ENCODE measurements around the gene ARID3B.
"Not testable (repeated sequence)": the region's sequence is repeated elsewhere in the genome, so short reads cannot be mapped to it uniquely, and the experiment has no call there.

The ARID3B gene

GRCh38 chr15:74535388-74536084, 5.5 kb upstream of the ARID3B start:
- peak; percentile 28 for DNase-seq (ENCODE audit: low spot score)

- no peak for DNase-seq (ENCODE audit: low spot score)
These were observed 3.3 kb upstream of the ARID3B start for GRCh38 chr15:74537736-74538135.

- not testable (repeated sequence) for DNase-seq (ENCODE audit: low spot score)
These were observed 1.5 kb upstream of the ARID3B start for GRCh38 chr15:74539521-74539920.

GRCh38 chr15:74540161-74540760, 759 bp upstream of the ARID3B start:
- DNase-seq (ENCODE audit: low spot score), result no peak

GRCh38 chr15:74541494-74542165, 610 bp downstream of the ARID3B start:
- peak; percentile 72 for DNase-seq (ENCODE audit: low spot score)

- no peak for DNase-seq (ENCODE audit: low spot score)
These were observed 1.4 kb downstream of the ARID3B start for GRCh38 chr15:74542166-74543042.

GRCh38 chr15:74543043-74543422, 2.0 kb downstream of the ARID3B start:
- no peak for DNase-seq (ENCODE audit: low spot score)

GRCh38 chr15:74543583-74543982, 2.6 kb downstream of the ARID3B start:
- DNase-seq (ENCODE audit: low spot score), result no peak

- DNase-seq (ENCODE audit: low spot score), result no peak
These were observed 4.1 kb downstream of the ARID3B start for GRCh38 chr15:74545086-74545485.

GRCh38 chr15:74545776-74546656, 5.0 kb downstream of the ARID3B start:
- DNase-seq (ENCODE audit: low spot score), result peak; percentile 52

- DNase-seq (ENCODE audit: low spot score), result no peak
These were observed 6.6 kb downstream of the ARID3B start for GRCh38 chr15:74547616-74548015.

GRCh38 chr15:74548241-74548640, 7.2 kb downstream of the ARID3B start:
- no peak for DNase-seq (ENCODE audit: low spot score)

- no peak for DNase-seq (ENCODE audit: low spot score)
These were observed 8.8 kb downstream of the ARID3B start for GRCh38 chr15:74549816-74550215.

GRCh38 chr15:74551714-74552113, 10.7 kb downstream of the ARID3B start:
- no peak for DNase-seq (ENCODE audit: low spot score)

GRCh38 chr15:74552773-74553441, 11.9 kb downstream of the ARID3B start:
- DNase-seq (ENCODE audit: low spot score), result no peak

GRCh38 chr15:74555192-74555591, 14.2 kb downstream of the ARID3B start:
- no peak for DNase-seq (ENCODE audit: low spot score)

GRCh38 chr15:74558706-74559105, 17.7 kb downstream of the ARID3B start:
- no peak for DNase-seq (ENCODE audit: low spot score)

- DNase-seq (ENCODE audit: low spot score), result peak; percentile 29
These were observed 22.4 kb downstream of the ARID3B start for GRCh38 chr15:74563442-74563841.

GRCh38 chr15:74564182-74564581, 23.2 kb downstream of the ARID3B start:
- no peak for DNase-seq (ENCODE audit: low spot score)

- peak; percentile 74 for DNase-seq (ENCODE audit: low spot score)
These were observed 24.5 kb downstream of the ARID3B start for GRCh38 chr15:74565381-74566085.

All from cerebellar cortex (tissue), 1 donor.